Transverse colon (tissue), 4 donors: ENCODE measurements around the gene CEPT1. TPM values are rescaled to one million over a fixed set of nuclear protein-coding genes. Genes with fewer than 3 reads are reported as not detected.

ENCODE experiments used
- DNase-seq: peaks from one replicate; pipeline ENCODE4 v3.0.0-alpha.2; 2019
- H3K27ac ChIP-seq, 4 donors: fragments of 200-600 bp; sonication (generic); 2 replicates each; pipeline ENCODE4 v1.5.1; 2016 to 2018; ENCODE audit warnings: inconsistent platforms in 4 of 4
- H3K27me3 ChIP-seq: fragments of 200-600 bp; sonication (generic); 2 replicates; pipeline ENCODE4 v1.5.1; 2017; ENCODE audit warnings: inconsistent platforms
- H3K36me3 ChIP-seq, 4 donors: fragments of 200-600 bp; sonication (generic); 2 replicates each; pipeline ENCODE4 v1.5.1; 2017 to 2019; ENCODE audit warnings: inconsistent platforms in 4 of 4
- H3K4me1 ChIP-seq, 4 donors: fragments of 200-600 bp; sonication (generic); 2 replicates each; pipeline ENCODE4 v1.5.1; 2017 to 2020; ENCODE audit warnings: inconsistent platforms in 4 of 4
- H3K4me3 ChIP-seq, 4 donors: fragments of 200-600 bp; sonication (generic); 1 replicate in 1 of 4; 2 replicates in 3 of 4; pipeline versions ENCODE4 v1.5.1 to v1.6.1; 2017 to 2019; ENCODE audit warnings: inconsistent platforms in 4 of 4
- H3K9me3 ChIP-seq, 2 donors: fragments of 200-600 bp; sonication (generic); 2 replicates each; pipeline ENCODE4 v1.5.1; 2017 to 2019; ENCODE audit warnings: inconsistent platforms in 2 of 2
- EP300 ChIP-seq: sonication (generic); formaldehyde crosslinking; IDR thresholded peaks from one replicate; pipeline ENCODE4 v1.6.1; 2017; ENCODE audit warnings: antibody characterized with exemption, low read depth
- POLR2A ChIP-seq: fragments of 450-650 bp; IDR thresholded peaks from one replicate; pipeline ENCODE4 v1.6.1; 2016; ENCODE audit warnings: antibody characterized with exemption, mild to moderate bottlenecking, moderate library complexity
- POLR2AphosphoS5 ChIP-seq, 3 donors: sonication (generic); formaldehyde crosslinking; IDR thresholded peaks; one replicate each; pipeline ENCODE4 v1.6.1; 2016; ENCODE audit warnings: antibody characterized with exemption in 3 of 3
- WGBS, 2 donors: methylation state at CpG; one replicate each; pipeline ENCODE4 v1.1.5; 2018; ENCODE audit warnings: low coverage in 1 of 2; 5-methylcytosine and 5-hydroxymethylcytosine counted together
- in situ Hi-C, 4 donors: fragments of 200-750 bp; cut with MboI; loops; one replicate each; pipeline versions ENCODE4 v1.15.0 to v1.15.1; 2017; ENCODE audit warnings: low sequenced_read_pairs in 3 of 4, low pct_ligation_motif_present in 1 of 4, low pct_unique_long_range_greater_than_20kb in 1 of 4
- intact Hi-C: fragments of 100-400 bp; cut with DNase I; formaldehyde crosslinking; loops from one replicate; pipeline ENCODE4 v1.15.1; 2023; ENCODE audit warnings: low total_unique reads
- total RNA-seq, 4 donors: library from RNA; depleted of rRNA; stranded (reverse); fragments of >200 nt; gene quantifications; one replicate each; pipeline ENCODE4 v1.1.0, GENCODE V29; 2016
- TF ChIP-seq, protein P1 (sequence below), 5 experiments: fragments of 200-600 bp in 3 of 5; fragments of 450-650 bp in 2 of 5; sonication (generic) in 3 of 5; IDR thresholded peaks; 1 replicate in 2 of 5; 2 replicates in 3 of 5; pipeline ENCODE4 v1.5.1; 2016 to 2017; ENCODE audit warnings: antibody characterized with exemption in 5 of 5, inconsistent platforms in 3 of 5, mild to moderate bottlenecking in 2 of 5, moderate library complexity in 1 of 5

CEPT1 gene
- total RNA-seq, 4 donors from 2014 or later, result 11.2 to 55.6 (median 26.9) TPM

DNA sequence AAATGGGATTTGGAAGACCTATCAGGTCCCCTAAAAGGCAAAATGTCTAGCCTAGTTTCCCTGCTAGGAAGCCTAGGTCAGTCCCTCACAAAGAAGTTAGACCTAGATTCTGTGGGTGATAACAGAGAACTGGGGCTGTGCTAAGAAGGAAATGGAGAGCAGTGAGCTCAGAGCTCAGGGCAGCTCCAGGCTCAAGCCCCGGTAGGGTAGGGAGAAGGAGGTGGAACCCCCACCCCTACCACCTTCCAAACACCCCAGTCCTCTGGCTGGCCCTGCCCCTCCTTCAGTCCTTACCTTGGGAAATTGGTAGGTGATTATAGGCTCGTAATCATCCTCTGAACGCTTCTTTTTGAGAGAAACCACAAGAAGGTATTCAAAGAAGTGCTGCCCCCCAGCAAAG, 59.3 kb downstream of the CEPT1 start:
- peaks cover 0 to 7% (median 0%) of the 10 kb centered on the region in 4 donors for H3K36me3 ChIP-seq
- H3K27me3 ChIP-seq, result no peaks in the 10 kb centered on the region
- TF ChIP-seq, protein P1, sequence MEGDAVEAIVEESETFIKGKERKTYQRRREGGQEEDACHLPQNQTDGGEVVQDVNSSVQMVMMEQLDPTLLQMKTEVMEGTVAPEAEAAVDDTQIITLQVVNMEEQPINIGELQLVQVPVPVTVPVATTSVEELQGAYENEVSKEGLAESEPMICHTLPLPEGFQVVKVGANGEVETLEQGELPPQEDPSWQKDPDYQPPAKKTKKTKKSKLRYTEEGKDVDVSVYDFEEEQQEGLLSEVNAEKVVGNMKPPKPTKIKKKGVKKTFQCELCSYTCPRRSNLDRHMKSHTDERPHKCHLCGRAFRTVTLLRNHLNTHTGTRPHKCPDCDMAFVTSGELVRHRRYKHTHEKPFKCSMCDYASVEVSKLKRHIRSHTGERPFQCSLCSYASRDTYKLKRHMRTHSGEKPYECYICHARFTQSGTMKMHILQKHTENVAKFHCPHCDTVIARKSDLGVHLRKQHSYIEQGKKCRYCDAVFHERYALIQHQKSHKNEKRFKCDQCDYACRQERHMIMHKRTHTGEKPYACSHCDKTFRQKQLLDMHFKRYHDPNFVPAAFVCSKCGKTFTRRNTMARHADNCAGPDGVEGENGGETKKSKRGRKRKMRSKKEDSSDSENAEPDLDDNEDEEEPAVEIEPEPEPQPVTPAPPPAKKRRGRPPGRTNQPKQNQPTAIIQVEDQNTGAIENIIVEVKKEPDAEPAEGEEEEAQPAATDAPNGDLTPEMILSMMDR (IDR thresholded peaks at IDR 0.05), result no peak
- no peak for TF ChIP-seq EP300
- no peak for TF ChIP-seq POLR2A
- TF ChIP-seq POLR2AphosphoS5 (IDR thresholded peaks at IDR 0.05), result no peak
- H3K9me3 ChIP-seq, result no peaks in the 10 kb centered on the region
- no peak for DNase-seq
- peak overlapping the region; percentile 86 to 94 (median 92) for H3K27ac ChIP-seq
- WGBS, 2 donors, result 89% methylated on average over 3 of the region's 3 CpGs; no CpG with 5 or more reads in 1 of the 2 donors
- in situ Hi-C loops, result no loop called here
- peak overlapping the region in 3 of 4 donors; percentile 2 to 40 (median 10) for H3K4me3 ChIP-seq
- peaks cover 20 to 57% (median 38%) of the 10 kb centered on the region in 4 donors for H3K4me1 ChIP-seq
- intact Hi-C loops, result no loop called here

DNA sequence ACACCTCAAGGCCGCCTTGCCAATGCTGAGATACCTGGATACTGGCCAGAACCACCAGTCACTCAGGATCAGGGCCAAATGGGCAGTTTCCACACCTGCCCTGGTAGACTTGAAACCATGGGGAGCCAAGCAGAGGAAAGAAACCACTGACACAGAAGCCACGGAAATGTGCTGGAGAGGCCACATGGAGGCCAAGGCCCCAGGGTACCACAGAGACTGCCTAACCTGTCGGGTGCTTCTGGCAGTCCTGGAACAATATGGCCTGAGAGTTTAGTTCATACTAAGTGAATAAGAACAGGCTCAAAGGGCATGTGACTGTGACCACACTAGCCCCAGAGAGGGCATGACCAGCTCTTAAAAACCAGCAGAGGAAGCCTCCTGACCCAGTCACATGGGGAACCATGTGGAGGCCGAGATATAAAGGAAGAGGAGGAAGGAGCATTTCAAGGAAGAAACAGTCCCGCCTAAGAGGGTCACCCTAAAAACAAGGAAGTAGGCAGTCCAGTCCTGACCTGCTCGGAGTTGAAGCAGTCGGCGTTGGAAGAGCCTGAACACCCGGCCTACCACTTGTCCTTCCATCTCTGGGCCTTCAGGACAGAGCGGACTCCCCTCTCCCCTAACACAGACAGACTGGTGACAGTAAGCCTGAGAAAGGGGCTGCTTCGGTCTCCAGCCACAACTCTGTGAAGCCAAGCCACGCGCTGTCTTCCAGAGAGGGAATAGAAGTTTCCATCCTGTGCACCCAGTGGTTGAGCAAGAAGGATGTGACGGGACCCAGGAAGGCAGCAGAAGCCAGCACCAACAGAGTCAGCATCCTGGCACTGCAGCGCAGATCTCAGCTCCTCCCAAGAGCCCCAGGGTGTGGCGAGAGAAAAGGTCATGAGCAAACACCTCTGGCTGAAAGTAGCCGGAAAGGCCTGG, 60.1 kb downstream of the CEPT1 start, which contains the start of gene DENND2D:
TSS of gene DENND2D (minus strand) at position 766 of the 921 bp plus-strand sequence. CDS start at position 579, 187 bp downstream.
- peaks cover 16 to 57% (median 39%) of the 10 kb centered on the region in 4 donors for H3K4me1 ChIP-seq
- intact Hi-C loops (no loop called here), in situ Hi-C loops (loop anchor here in 1 of 4 donors (25.0 kb wide), 2 partner anchors 412 to 562 kb away; partner anchors contain the start of genes DDX20 and RAP1A)
- no peaks in the 10 kb centered on the region for H3K9me3 ChIP-seq
- TF ChIP-seq POLR2AphosphoS5 (IDR thresholded peaks at IDR 0.05) (peak; percentile 15 to 75 (median 49)), POLR2A (peak; percentile 64)
- TF ChIP-seq, protein P1 (IDR thresholded peaks at IDR 0.05), result no peak
- H3K4me3 ChIP-seq, result peak within 1 kb of the TSS in 3 of 4 donors; percentile 2 to 40 (median 10)
- peak within 1 kb of the TSS; percentile 86 to 94 (median 92) for H3K27ac ChIP-seq
- H3K36me3 ChIP-seq, result peaks cover 0 to 7% (median 0%) of the 10 kb centered on the region in 4 donors
- 40 to 84% methylated on average over 1 to 17 of the region's 17 CpGs for WGBS, 2 donors
- no peaks in the 10 kb centered on the region for H3K27me3 ChIP-seq
- peak; percentile 71 for DNase-seq

DNA sequence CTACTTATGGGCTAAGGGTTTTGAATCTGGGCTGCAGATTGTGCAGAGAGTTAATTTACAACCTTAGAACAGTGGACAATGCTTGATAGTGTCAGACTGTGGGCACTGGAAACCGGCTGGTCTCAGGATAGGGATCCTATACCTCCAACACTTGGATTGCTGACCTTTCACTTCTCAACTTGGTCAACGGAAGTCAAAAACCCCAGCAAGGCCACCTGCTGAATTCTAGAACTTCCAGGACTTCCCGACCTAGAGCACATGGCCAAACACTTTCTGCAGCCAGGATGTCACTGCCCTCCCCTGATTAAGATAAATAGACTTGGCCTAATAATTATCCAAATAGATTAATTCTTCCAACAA, 60.8 kb downstream of the CEPT1 start:
- in situ Hi-C loops, result loop anchor here in 1 of 4 donors (25.0 kb wide), 2 partner anchors 412 to 562 kb away; partner anchors contain the start of genes DDX20 and RAP1A
- Histone ChIP-seq H3K36me3 (peaks cover 0 to 7% (median 0%) of the 10 kb centered on the region in 4 donors), H3K4me1 (peaks cover 16 to 53% (median 39%) of the 10 kb centered on the region in 4 donors), H3K27me3 (no peaks in the 10 kb centered on the region), H3K4me3 (peak overlapping the region in 1 of 4 donors; percentile 40), H3K9me3 (no peaks in the 10 kb centered on the region), H3K27ac (peak overlapping the region; percentile 86 to 94 (median 92))
- DNase-seq, result no peak
- intact Hi-C loops, result no loop called here
- WGBS, 2 donors, result 75 to 78% methylated on average over 1 to 3 of the region's 3 CpGs
- no peak for TF ChIP-seq POLR2AphosphoS5 (IDR thresholded peaks at IDR 0.05)
- no peak for TF ChIP-seq EP300
- TF ChIP-seq POLR2A, result no peak
- TF ChIP-seq, protein P1 (IDR thresholded peaks at IDR 0.05), result no peak
